HCT116 (cell line): ENCODE results near the gene UBE2J2. TPM values are rescaled to one million over a fixed set of nuclear protein-coding genes. Genes with fewer than 3 reads are reported as not detected.

Experiments used
- ATAC-seq: fragments of 200-7000 bp; cut with Tn5 transposase; 2 replicates; pipeline ENCODE4 v1.9.1; 2020; ENCODE audit warnings: mild to moderate bottlenecking, moderate library complexity
- BruUV-seq: library from RNA; stranded (reverse); fragments of 400-500 nt; replicated peaks from 2 replicates; lab custom pipeline; 2021; lab: Mats Ljungman, UMichigan
- CTCF ChIA-PET: fragments of 300-600 bp; sonication (Branson Sonifier 250); formaldehyde crosslinking; loops from one replicate; lab custom pipeline; 2021; ENCODE audit warnings: antibody characterized with exemption; lab: Charles Lee
- POLR2A ChIA-PET: fragments of 300-600, 350-600 bp; sonication (Branson Sonifier 250); formaldehyde crosslinking; loops from one replicate; lab custom pipeline; 2021; ENCODE audit warnings: antibody characterized with exemption; lab: Charles Lee
- RAD21 ChIA-PET, 2 experiments: fragments of 300-600 bp; sonication (Branson Sonifier 250); formaldehyde crosslinking; loops; one replicate each; lab custom pipeline; 2023; ENCODE audit warnings: low total read pairs in 2 of 2; ENCODE audit not compliant: uncharacterized antibody in 2 of 2, unreplicated experiment in 2 of 2, low non-redundant PET in 1 of 2; lab: Charles Lee
- DNase-seq: peaks from one replicate; pipeline ENCODE4 v3.0.0-alpha.2; 2010; ENCODE audit warnings: low read depth, low spot score
- H2AFZ ChIP-seq: fragments of 200-600 bp; shearing (Covaris generic), sonication (generic); 2 replicates; pipeline ENCODE4 v1.6.1; 2017; ENCODE audit warnings: low read depth, mixed run types, mixed read lengths, antibody characterized with exemption, low read length; ENCODE audit not compliant: poor library complexity, severe bottlenecking
- H3K27ac ChIP-seq: 2 replicates; pipeline ENCODE4 v1.5.1; 2012; ENCODE audit warnings: low read depth, low read length
- H3K27me3 ChIP-seq: fragments of 200-600 bp; sonication (generic); 2 replicates; pipeline ENCODE4 v1.6.1; 2016; ENCODE audit warnings: mixed run types, low read length, mixed read lengths; ENCODE audit not compliant: insufficient read depth
- H3K36me3 ChIP-seq, 2 experiments: fragments of 200-500 bp in 1 of 2; fragments of 200-600 bp in 1 of 2; sonication (Bioruptor generic) in 1 of 2; sonication (generic) in 1 of 2; 2 replicates each; pipeline versions ENCODE4 v1.5.1 to v1.6.1; 2014 to 2016; ENCODE audit warnings: low read length in 2 of 2, inconsistent platforms in 1 of 2, mixed read lengths in 1 of 2, mixed run types in 1 of 2; ENCODE audit not compliant: insufficient read depth in 2 of 2, control insufficient read depth in 1 of 2
- H3K4me1 ChIP-seq, 2 experiments: fragments of 200-600 bp in 1 of 2; sonication (generic) in 1 of 2; 2 replicates each; pipeline versions ENCODE4 v1.5.1 to v1.6.1; 2012 to 2017; ENCODE audit warnings: low read length in 2 of 2, inconsistent platforms in 1 of 2, mild to moderate bottlenecking in 1 of 2, mixed read lengths in 1 of 2, mixed run types in 1 of 2, moderate library complexity in 1 of 2; ENCODE audit not compliant: insufficient read depth in 2 of 2, control insufficient read depth in 1 of 2
- H3K4me2 ChIP-seq: fragments of 200-600 bp; sonication (generic); 2 replicates; pipeline ENCODE4 v1.6.1; 2017; ENCODE audit warnings: mixed run types, low read length, mixed read lengths
- H3K4me3 ChIP-seq, 2 experiments: fragments of 200-600 bp in 1 of 2; sonication (generic) in 1 of 2; replicated peaks in 1 of 2; 2 replicates each; pipeline ENCODE4 v1.5.1; 2011 to 2016; ENCODE audit warnings: low read length in 2 of 2, control low read depth in 1 of 2, low read depth in 1 of 2, mild to moderate bottlenecking in 1 of 2, mixed read lengths in 1 of 2, mixed run types in 1 of 2
- H3K79me2 ChIP-seq: fragments of 200-600 bp; sonication (generic); 2 replicates; pipeline ENCODE4 v1.6.1; 2017; ENCODE audit warnings: mild to moderate bottlenecking, mixed run types, low read length, moderate library complexity, mixed read lengths; ENCODE audit not compliant: insufficient read depth
- H3K9ac ChIP-seq: fragments of 200-600 bp; sonication (generic); 2 replicates; pipeline ENCODE4 v1.6.1; 2016; ENCODE audit warnings: low read length, mixed read lengths
- H3K9me2 ChIP-seq: fragments of 200-600 bp; sonication (generic), shearing (Covaris generic); 2 replicates; pipeline ENCODE4 v1.6.1; 2017; ENCODE audit warnings: mixed run types, mild to moderate bottlenecking, moderate library complexity; ENCODE audit not compliant: insufficient read depth
- H3K9me3 ChIP-seq, 2 experiments: fragments of 200-500 bp in 1 of 2; fragments of 200-600 bp in 1 of 2; sonication (Bioruptor generic) in 1 of 2; sonication (generic) in 1 of 2; 2 replicates each; pipeline ENCODE4 v1.6.1; 2014 to 2017; ENCODE audit warnings: low read length in 2 of 2, mixed read lengths in 2 of 2, inconsistent platforms in 1 of 2, low read depth in 1 of 2, mild to moderate bottlenecking in 1 of 2, mixed run types in 1 of 2, moderate library complexity in 1 of 2; ENCODE audit not compliant: control insufficient read depth in 1 of 2, insufficient read depth in 1 of 2
- H4K20me1 ChIP-seq: fragments of 200-600 bp; sonication (generic), shearing (Covaris generic); 2 replicates; pipeline ENCODE4 v1.6.1; 2017; ENCODE audit warnings: mixed run types, mild to moderate bottlenecking, moderate library complexity; ENCODE audit not compliant: insufficient read depth
- ATF3 ChIP-seq: IDR thresholded peaks from 2 replicates; pipeline ENCODE4 v1.6.1; 2012
- CBX3 ChIP-seq: IDR thresholded peaks from 2 replicates; pipeline ENCODE4 v1.6.1; 2012; ENCODE audit warnings: low read depth
- CEBPB ChIP-seq: IDR thresholded peaks from 2 replicates; pipeline ENCODE4 v1.6.1; 2012; ENCODE audit warnings: low read depth
- CTCF ChIP-seq, 3 experiments: fragments of 200-600 bp in 1 of 3; sonication (generic) in 1 of 3; IDR thresholded peaks in 2 of 3; conservative IDR thresholded peaks in 1 of 3; 2 replicates each; pipeline ENCODE4 v1.5.1; 2012 to 2017; ENCODE audit warnings: low read depth in 2 of 3, low read length in 2 of 3, antibody characterized with exemption in 1 of 3, borderline replicate concordance in 1 of 3, control low read depth in 1 of 3, mild to moderate bottlenecking in 1 of 3, mixed read lengths in 1 of 3, mixed run types in 1 of 3, moderate library complexity in 1 of 3; ENCODE audit not compliant: insufficient read depth in 1 of 3
- EGR1 ChIP-seq: IDR thresholded peaks from 2 replicates; pipeline ENCODE4 v1.6.1; 2012; ENCODE audit warnings: low read depth
- ELF1 ChIP-seq: IDR thresholded peaks from 2 replicates; pipeline ENCODE4 v1.6.1; 2012; ENCODE audit warnings: low read depth, borderline replicate concordance
- EZH2 ChIP-seq: fragments of 200-600 bp; sonication (generic); IDR thresholded peaks from 2 replicates; pipeline ENCODE4 v1.6.1; 2017; ENCODE audit warnings: antibody characterized with exemption, mixed run types
- EZH2phosphoT487 ChIP-seq: fragments of 200-600 bp; IDR thresholded peaks from 2 replicates; pipeline ENCODE4 v1.6.1; 2018; ENCODE audit warnings: antibody characterized with exemption, borderline replicate concordance
- FOSL1 ChIP-seq: IDR thresholded peaks from 2 replicates; pipeline ENCODE4 v1.6.1; 2012; ENCODE audit warnings: low read depth
- MAX ChIP-seq: IDR thresholded peaks from 2 replicates; pipeline ENCODE4 v1.6.1; 2012
- POLR2AphosphoS5 ChIP-seq: IDR thresholded peaks from 2 replicates; pipeline ENCODE4 v1.6.1; 2011; ENCODE audit warnings: mild to moderate bottlenecking, low read depth, low read length, moderate library complexity
- RAD21 ChIP-seq: IDR thresholded peaks from 2 replicates; pipeline ENCODE4 v1.6.1; 2012; ENCODE audit warnings: low read depth, mild to moderate bottlenecking
- REST ChIP-seq: IDR thresholded peaks from 2 replicates; pipeline ENCODE4 v1.6.1; 2012; ENCODE audit warnings: low read depth
- SP1 ChIP-seq: IDR thresholded peaks from 2 replicates; pipeline ENCODE4 v1.6.1; 2012; ENCODE audit warnings: low read depth
- SRF ChIP-seq: IDR thresholded peaks from 2 replicates; pipeline ENCODE4 v1.6.1; 2012; ENCODE audit warnings: low read depth
- TCF7L2 ChIP-seq: IDR thresholded peaks from 2 replicates; pipeline ENCODE4 v1.7.0; 2011; ENCODE audit warnings: borderline replicate concordance, inconsistent platforms; ENCODE audit not compliant: insufficient read depth, insufficient read length; ENCODE audit errors: extremely low read depth
- YY1 ChIP-seq: IDR thresholded peaks from 2 replicates; pipeline ENCODE4 v1.6.1; 2011; ENCODE audit warnings: low read length, low read depth, moderate library complexity, mild to moderate bottlenecking; ENCODE audit not compliant: insufficient replicate concordance; ENCODE audit errors: extremely low read depth
- ZBTB33 ChIP-seq: IDR thresholded peaks from 2 replicates; pipeline ENCODE4 v1.6.1; 2011; ENCODE audit warnings: mild to moderate bottlenecking, low read length, moderate library complexity; ENCODE audit not compliant: insufficient replicate concordance; ENCODE audit errors: extremely low read depth
- ZFX ChIP-seq: fragments of 450-650 bp; IDR thresholded peaks from 2 replicates; pipeline ENCODE4 v1.6.1; 2017
- ZNF274 ChIP-seq: fragments of 200-500 bp; sonication (Bioruptor generic); IDR thresholded peaks from 2 replicates; pipeline ENCODE4 v1.6.1; 2014; ENCODE audit warnings: mild to moderate bottlenecking, low read depth, low read length, inconsistent platforms
- intact Hi-C: fragments of 100-400 bp; cut with micrococcal nuclease; formaldehyde crosslinking; loops from 2 replicates; pipeline ENCODE4 v1.10.0; 2022
- total RNA-seq: library from RNA; stranded (reverse); gene quantifications from one replicate; pipeline ENCODE4 v1.2.1, GENCODE V29; 2021; ENCODE audit not compliant: unreplicated experiment

Gene UBE2J2
- total RNA-seq, 1 experiment from 2014 or later = 67.7 TPM

GRCh38 chr1:1259119-1259488 lies 14.6 kb downstream of the UBE2J2 start:
- H3K9ac ChIP-seq = no peak overlapping the region
- H3K27me3 ChIP-seq = no peaks in the 10 kb centered on the region
- H3K4me1 ChIP-seq = no peaks in the 10 kb centered on the region
- peaks cover 30 to 52% of the 10 kb centered on the region in 2 experiments; a peak in 3 of 4 replicates for H3K36me3 ChIP-seq
- H3K79me2 ChIP-seq = peaks cover 16% of the 10 kb centered on the region; the same call in 1 of the 2 replicates
- DNase-seq (no peak), ATAC-seq (no peak)
- no TSS peak for BruUV-seq
- RAD21 ChIA-PET = no interaction called here
- H3K9me2 ChIP-seq = no peaks in the 10 kb centered on the region
- CTCF ChIA-PET = no interaction called here
- no peaks in the 10 kb centered on the region for H4K20me1 ChIP-seq
- POLR2A ChIA-PET = no interaction called here
- H3K4me3 ChIP-seq = no peak overlapping the region
- no peaks in the 10 kb centered on the region for H3K9me3 ChIP-seq
- no peak overlapping the region; the same call in 1 of the 2 replicates for H3K27ac ChIP-seq
- TF ChIP-seq CBX3 (no peak), ZBTB33 (no peak), ZFX (no peak), REST (no peak), CEBPB (no peak), EZH2 (no peak), ZNF274 (no peak), YY1 (no peak), SRF (no peak), EZH2phosphoT487 (no peak), RAD21 (no peak), CTCF (IDR thresholded peaks at IDR 0.05 in 2 of 3, conservative IDR thresholded peaks at IDR 0.05 in 1 of 3; ENCODE audit: borderline replicate concordance in 1 of 3, insufficient read depth in 1 of 3, low read depth in 2 of 3, low read length in 2 of 3) (no peak), MAX (no peak), ELF1 (no peak), POLR2AphosphoS5 (no peak), FOSL1 (no peak), SP1 (no peak), EGR1 (no peak), ATF3 (no peak), TCF7L2 (no peak)
- intact Hi-C loops = no loop called here
- no peak overlapping the region for H3K4me2 ChIP-seq
- no peak overlapping the region for H2AFZ ChIP-seq
